ENCODE data around the gene TCF3.
A peak's percentile ranks its signal among the peaks of the same experiment; 100 is the strongest.
"Not testable (repeated sequence)": the region's sequence is repeated elsewhere in the genome, so short reads cannot be mapped to it uniquely, and the experiment has no call there.

The TCF3 gene

GRCh38 chr19:1649706-1650649 lies 2.4 kb downstream of the TCF3 start:
- peaks cover 14% of the 10 kb centered on the region for H3K4me1 Mint-ChIP-seq (ENCODE audit: low read depth)
- H3K4me3 Mint-ChIP-seq, result peak overlapping the region; percentile 90
- H3K27me3 Mint-ChIP-seq (ENCODE audit: low read depth), result no peaks in the 10 kb centered on the region
- H3K9me3 Mint-ChIP-seq, result no peaks in the 10 kb centered on the region
- peaks cover 2% of the 10 kb centered on the region for H3K36me3 Mint-ChIP-seq (ENCODE audit: low read depth)
- H3K27ac Mint-ChIP-seq, result peak overlapping the region; percentile 77

GRCh38 chr19:1648920-1649541 lies 3.4 kb downstream of the TCF3 start:
- no peaks in the 10 kb centered on the region for H3K9me3 Mint-ChIP-seq

GRCh38 chr19:1648459-1648849 lies 4.0 kb downstream of the TCF3 start:
- H3K36me3 Mint-ChIP-seq (ENCODE audit: low read depth), result peaks cover 2% of the 10 kb centered on the region
- H3K27ac Mint-ChIP-seq, result no peak overlapping the region
- no peaks in the 10 kb centered on the region for H3K27me3 Mint-ChIP-seq (ENCODE audit: low read depth)
- H3K4me1 Mint-ChIP-seq (ENCODE audit: low read depth), result peaks cover 14% of the 10 kb centered on the region
- H3K9me3 Mint-ChIP-seq, result no peaks in the 10 kb centered on the region
- no peak overlapping the region for H3K4me3 Mint-ChIP-seq

More at GRCh38 chr19:1648920-1649541, 3.4 kb downstream of the TCF3 start:
- H3K4me3 Mint-ChIP-seq, result no peak overlapping the region
- peaks cover 14% of the 10 kb centered on the region for H3K4me1 Mint-ChIP-seq (ENCODE audit: low read depth)
- H3K36me3 Mint-ChIP-seq (ENCODE audit: low read depth), result peaks cover 2% of the 10 kb centered on the region
- no peak overlapping the region for H3K27ac Mint-ChIP-seq
- no peaks in the 10 kb centered on the region for H3K27me3 Mint-ChIP-seq (ENCODE audit: low read depth)

GRCh38 chr19:1647501-1648458 lies 4.6 kb downstream of the TCF3 start:
- Mint-ChIP-seq H3K27ac (no peak overlapping the region), H3K9me3 (no peaks in the 10 kb centered on the region), H3K27me3 (ENCODE audit: low read depth) (no peaks in the 10 kb centered on the region), H3K4me3 (no peak overlapping the region), H3K4me1 (ENCODE audit: low read depth) (peaks cover 10% of the 10 kb centered on the region), H3K36me3 (ENCODE audit: low read depth) (peaks cover 2% of the 10 kb centered on the region)

DNA sequence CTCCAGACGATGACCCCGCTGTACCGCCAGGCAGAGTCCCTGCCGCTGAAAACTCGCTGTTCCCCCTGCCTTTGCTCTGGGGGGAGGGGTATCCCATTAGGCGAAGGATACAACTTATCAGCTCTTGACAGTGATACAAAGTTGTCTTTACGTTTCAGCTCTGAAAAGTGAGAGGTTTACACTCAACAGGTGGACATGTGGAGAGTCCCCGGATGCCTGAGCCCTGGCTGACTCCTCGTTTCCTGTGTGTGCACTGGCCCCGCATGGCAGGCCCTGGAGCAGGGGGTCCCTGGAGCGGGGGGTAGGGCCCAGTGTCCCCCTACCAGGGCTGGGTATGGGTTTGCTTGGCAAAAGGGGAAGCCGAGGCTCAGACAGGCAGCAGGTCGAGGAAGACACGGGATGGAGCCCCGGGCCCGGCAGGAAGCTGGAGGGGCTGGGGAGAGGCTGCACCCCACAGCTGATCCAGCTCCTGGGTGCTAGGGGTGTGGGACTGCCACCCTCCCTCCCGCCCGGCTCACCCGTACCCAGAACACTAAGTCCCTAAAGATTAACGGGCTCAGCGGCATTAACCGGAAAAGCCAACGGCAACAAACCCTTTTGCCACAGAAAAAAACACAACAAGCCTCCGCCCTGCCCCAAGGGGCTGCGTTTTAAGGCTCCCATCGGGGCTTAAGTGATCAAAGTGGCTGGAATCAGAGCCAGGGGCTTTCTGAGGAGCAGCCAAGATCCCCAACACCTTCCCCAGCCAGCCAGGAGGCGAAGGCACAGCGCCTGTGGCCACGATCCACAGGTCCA lies 5.6 kb downstream of the TCF3 start:
- H3K9me3 Mint-ChIP-seq, result no peaks in the 10 kb centered on the region
- H3K27me3 Mint-ChIP-seq (ENCODE audit: low read depth), result no peaks in the 10 kb centered on the region
- no peak overlapping the region for H3K27ac Mint-ChIP-seq
- H3K4me1 Mint-ChIP-seq (ENCODE audit: low read depth), result peaks cover 10% of the 10 kb centered on the region
- H3K36me3 Mint-ChIP-seq (ENCODE audit: low read depth), result peaks cover 2% of the 10 kb centered on the region
- H3K4me3 Mint-ChIP-seq, result no peak overlapping the region

GRCh38 chr19:1646149-1646548 lies 6.3 kb downstream of the TCF3 start:
- Mint-ChIP-seq H3K9me3 (no peaks in the 10 kb centered on the region), H3K36me3 (ENCODE audit: low read depth) (peaks cover 2% of the 10 kb centered on the region), H3K4me1 (ENCODE audit: low read depth) (peaks cover 8% of the 10 kb centered on the region), H3K4me3 (no peak overlapping the region), H3K27me3 (ENCODE audit: low read depth) (no peaks in the 10 kb centered on the region), H3K27ac (no peak overlapping the region)

- H3K4me3 Mint-ChIP-seq, result no peak overlapping the region
- no peak overlapping the region for H3K27ac Mint-ChIP-seq
- H3K36me3 Mint-ChIP-seq (ENCODE audit: low read depth), result peaks cover 2% of the 10 kb centered on the region
- H3K9me3 Mint-ChIP-seq, result no peaks in the 10 kb centered on the region
- peaks cover 3% of the 10 kb centered on the region for H3K4me1 Mint-ChIP-seq (ENCODE audit: low read depth)
- no peaks in the 10 kb centered on the region for H3K27me3 Mint-ChIP-seq (ENCODE audit: low read depth)
Measured at GRCh38 chr19:1645299-1645698, 7.1 kb downstream of the TCF3 start.

DNA sequence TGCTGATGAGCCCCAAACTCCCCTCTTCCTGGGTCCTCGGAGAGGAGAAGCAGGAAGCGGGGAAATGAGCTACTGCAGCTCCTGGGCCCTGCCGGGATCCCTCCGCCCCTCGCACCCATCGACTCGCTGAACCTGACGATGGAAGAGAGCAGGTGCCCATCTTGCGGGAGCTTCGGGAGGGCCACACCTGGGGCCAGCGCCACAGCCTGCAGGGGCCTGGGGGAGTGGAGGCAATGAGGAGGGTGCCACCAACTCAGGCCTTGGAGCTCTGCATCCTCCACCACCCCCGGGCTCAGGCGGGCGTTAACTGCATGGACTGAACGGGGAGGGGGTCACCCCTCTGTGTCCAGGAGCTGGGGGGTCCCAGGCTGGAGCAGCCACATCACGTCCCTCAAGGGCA lies 8.3 kb downstream of the TCF3 start:
- peaks cover 9% of the 10 kb centered on the region for H3K36me3 Mint-ChIP-seq (ENCODE audit: low read depth)
- H3K9me3 Mint-ChIP-seq, result no peaks in the 10 kb centered on the region
- no peak overlapping the region for H3K4me3 Mint-ChIP-seq
- H3K4me1 Mint-ChIP-seq (ENCODE audit: low read depth), result peaks cover under 1% of the 10 kb centered on the region
- H3K27ac Mint-ChIP-seq, result no peak overlapping the region
- no peaks in the 10 kb centered on the region for H3K27me3 Mint-ChIP-seq (ENCODE audit: low read depth)

GRCh38 chr19:1640893-1641448 lies 11.4 kb downstream of the TCF3 start:
- not testable (repeated sequence) for H3K4me1 Mint-ChIP-seq (ENCODE audit: low read depth); H3K27ac Mint-ChIP-seq; H3K9me3 Mint-ChIP-seq; H3K4me3 Mint-ChIP-seq; H3K27me3 Mint-ChIP-seq (ENCODE audit: low read depth)
- H3K36me3 Mint-ChIP-seq (ENCODE audit: low read depth), result peaks cover 15% of the 10 kb centered on the region

GRCh38 chr19:1636325-1637236 lies 15.8 kb downstream of the TCF3 start:
- no peaks in the 10 kb centered on the region for H3K9me3 Mint-ChIP-seq
- H3K27me3 Mint-ChIP-seq (ENCODE audit: low read depth), result no peaks in the 10 kb centered on the region
- no peaks in the 10 kb centered on the region for H3K4me1 Mint-ChIP-seq (ENCODE audit: low read depth)
- H3K4me3 Mint-ChIP-seq, result no peak overlapping the region
- H3K36me3 Mint-ChIP-seq (ENCODE audit: low read depth), result peaks cover 18% of the 10 kb centered on the region
- no peak overlapping the region for H3K27ac Mint-ChIP-seq

- Mint-ChIP-seq H3K27ac (no peak overlapping the region), H3K36me3 (ENCODE audit: low read depth) (peaks cover 18% of the 10 kb centered on the region), H3K9me3 (no peaks in the 10 kb centered on the region), H3K4me3 (no peak overlapping the region), H3K27me3 (ENCODE audit: low read depth) (no peaks in the 10 kb centered on the region), H3K4me1 (ENCODE audit: low read depth) (no peaks in the 10 kb centered on the region)
Measured at GRCh38 chr19:1634938-1635243, 17.5 kb downstream of the TCF3 start.

- no peak overlapping the region for H3K27ac Mint-ChIP-seq
- H3K9me3 Mint-ChIP-seq, result no peaks in the 10 kb centered on the region
- H3K4me1 Mint-ChIP-seq (ENCODE audit: low read depth), result no peaks in the 10 kb centered on the region
- no peaks in the 10 kb centered on the region for H3K27me3 Mint-ChIP-seq (ENCODE audit: low read depth)
- H3K4me3 Mint-ChIP-seq, result no peak overlapping the region
- H3K36me3 Mint-ChIP-seq (ENCODE audit: low read depth), result peaks cover 13% of the 10 kb centered on the region
Measured at GRCh38 chr19:1634242-1634937, 18.0 kb downstream of the TCF3 start.

Data from T-helper 1 cell treated with Interleukin-12 subunit alpha and Interleukin-12 subunit beta and Interleukin-4 antibody, amounts not matched to agents 30 μg/mL and 1 μg/mL, for 36 hours (primary cell).